Mucosa of stomach (tissue), 1 donor: ENCODE results near the gene ADCY3.

Experiments
- H3K27me3 ChIP-seq: one replicate; pipeline ENCODE4 v1.7.0; 2013; ENCODE audit warnings: mild to moderate bottlenecking, low read length; ENCODE audit not compliant: control insufficient read depth, insufficient read depth
- H3K36me3 ChIP-seq: one replicate; pipeline ENCODE4 v1.7.0; 2013; ENCODE audit warnings: low read length; ENCODE audit not compliant: control insufficient read depth, insufficient read depth
- H3K4me1 ChIP-seq: one replicate; pipeline ENCODE4 v1.7.0; 2013; ENCODE audit warnings: mild to moderate bottlenecking, low read length; ENCODE audit not compliant: control insufficient read depth, insufficient read depth
- H3K4me3 ChIP-seq: one replicate; pipeline ENCODE4 v1.7.0; 2013; ENCODE audit warnings: low read length
- H3K9ac ChIP-seq: one replicate; pipeline ENCODE4 v1.7.0; 2013; ENCODE audit warnings: mild to moderate bottlenecking, low read length, moderate library complexity
- H3K9me3 ChIP-seq: one replicate; pipeline ENCODE4 v1.7.0; 2013; ENCODE audit warnings: mild to moderate bottlenecking, low read length, moderate library complexity; ENCODE audit not compliant: control insufficient read depth
- donor health status: Pancreatic carcinoma.

The ADCY3 gene

GRCh38 chr2:24771764-24772586 lies 148.1 kb downstream of the ADCY3 start:
- no peak overlapping the region for H3K9ac ChIP-seq
- no peaks in the 10 kb centered on the region for H3K4me1 ChIP-seq
- no peaks in the 10 kb centered on the region for H3K9me3 ChIP-seq
- no peaks in the 10 kb centered on the region for H3K36me3 ChIP-seq
- H3K27me3 ChIP-seq: no peaks in the 10 kb centered on the region
- no peak overlapping the region for H3K4me3 ChIP-seq

DNA sequence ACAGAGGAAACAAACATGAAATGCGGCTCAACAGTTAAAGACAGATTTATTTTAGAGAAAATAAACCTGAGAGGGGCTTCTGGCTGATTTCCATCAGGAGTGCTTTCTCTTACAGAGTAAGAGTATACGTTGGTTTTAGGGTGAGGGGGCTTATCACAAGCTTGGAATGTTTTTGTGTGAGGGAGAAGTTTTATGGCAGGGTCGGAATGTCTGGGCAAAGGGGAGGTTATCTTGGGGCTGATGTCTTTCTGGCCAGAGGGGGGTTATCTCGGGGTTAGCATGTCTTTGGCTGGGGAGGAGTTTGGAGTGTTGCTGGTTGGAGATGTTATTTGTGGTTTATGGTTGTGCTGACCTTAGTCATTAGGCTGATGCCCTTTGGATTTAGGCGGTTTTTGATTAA lies 149.0 kb downstream of the ADCY3 start:
- no peak overlapping the region for H3K4me3 ChIP-seq
- H3K9me3 ChIP-seq: no peaks in the 10 kb centered on the region
- H3K27me3 ChIP-seq: no peaks in the 10 kb centered on the region
- H3K36me3 ChIP-seq: no peaks in the 10 kb centered on the region
- no peak overlapping the region for H3K9ac ChIP-seq
- H3K4me1 ChIP-seq: no peaks in the 10 kb centered on the region
